Measurements from ENCODE around the gene LSM3. TPM values are rescaled to one million over a fixed set of nuclear protein-coding genes. Genes with fewer than 3 reads are reported as not detected.

Gene LSM3
- total RNA-seq, 1 experiment from 2014 or later = 17.4 TPM

DNA sequence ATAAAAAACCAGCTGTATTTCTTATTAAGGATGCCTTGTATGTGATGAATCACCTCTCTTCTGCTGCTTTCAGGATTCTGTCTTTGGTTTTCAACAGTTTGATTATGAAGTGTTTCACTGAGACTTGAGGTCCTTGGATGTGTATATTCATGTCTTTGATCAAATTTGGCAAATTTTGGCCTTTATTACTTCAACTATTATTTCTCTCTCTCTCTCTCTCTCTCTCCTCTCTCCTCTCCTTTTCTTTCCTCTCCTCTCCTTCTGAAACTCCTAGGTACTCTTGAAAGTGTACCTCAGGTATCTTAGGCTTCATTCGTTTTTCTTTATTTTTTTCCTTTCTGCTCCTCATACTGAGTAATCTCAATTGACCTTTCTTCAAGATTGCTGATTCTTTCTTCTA lies 43.3 kb downstream of the LSM3 start:
- CTCF ChIA-PET = interaction anchor here (1.4 kb wide), 1 partner anchor 18 kb away, joined by 6 read pairs; no protein-coding TSS in a partner anchor
- Histone ChIP-seq H3K9me2 (ENCODE audit: insufficient read depth) (no peaks in the 10 kb centered on the region), H3K4me1 (ENCODE audit: control insufficient read depth in 1 of 2, insufficient read depth in 2 of 2, low read length in 2 of 2) (no peaks in the 10 kb centered on the region), H4K20me1 (ENCODE audit: insufficient read depth) (no peaks in the 10 kb centered on the region), H3K27me3 (ENCODE audit: insufficient read depth, low read length) (no peaks in the 10 kb centered on the region), H3K4me2 (ENCODE audit: low read length) (no peak overlapping the region), H3K27ac (ENCODE audit: low read depth, low read length) (no peak overlapping the region), H3K36me3 (ENCODE audit: control insufficient read depth in 1 of 2, insufficient read depth in 2 of 2, low read length in 2 of 2) (no peaks in the 10 kb centered on the region), H3K79me2 (ENCODE audit: insufficient read depth, low read length) (no peaks in the 10 kb centered on the region), H3K9ac (ENCODE audit: low read length) (no peak overlapping the region), H2AFZ (ENCODE audit: low read depth, low read length, poor library complexity, severe bottlenecking) (no peak overlapping the region), H3K9me3 (ENCODE audit: control insufficient read depth in 1 of 2, insufficient read depth in 1 of 2, low read depth in 1 of 2, low read length in 2 of 2) (no peaks in the 10 kb centered on the region), H3K4me3 (replicated peaks in 1 of 2; ENCODE audit: low read depth in 1 of 2, low read length in 2 of 2) (no peak overlapping the region)
- no TSS peak for BruUV-seq (replicated peaks)
- intact Hi-C loops (cut with micrococcal nuclease) = no loop called here
- TF ChIP-seq EGR1 (IDR thresholded peaks at IDR 0.05; ENCODE audit: low read depth) (no peak), FOSL1 (IDR thresholded peaks at IDR 0.05; ENCODE audit: low read depth) (no peak), ELF1 (IDR thresholded peaks at IDR 0.05; ENCODE audit: borderline replicate concordance, low read depth) (no peak), YY1 (IDR thresholded peaks at IDR 0.05; ENCODE audit: extremely low read depth, insufficient replicate concordance, low read depth, low read length) (no peak), CBX3 (IDR thresholded peaks at IDR 0.05; ENCODE audit: low read depth) (no peak), POLR2AphosphoS5 (IDR thresholded peaks at IDR 0.05; ENCODE audit: low read depth, low read length) (no peak)
- RAD21 ChIA-PET (ENCODE audit: low non-redundant PET in 1 of 2, low total read pairs in 2 of 2, uncharacterized antibody in 2 of 2, unreplicated experiment in 2 of 2) = no interaction called here
- DNase-seq (ENCODE audit: low read depth, low spot score) (no peak), ATAC-seq (no peak)
- POLR2A ChIA-PET = no interaction called here

DNA sequence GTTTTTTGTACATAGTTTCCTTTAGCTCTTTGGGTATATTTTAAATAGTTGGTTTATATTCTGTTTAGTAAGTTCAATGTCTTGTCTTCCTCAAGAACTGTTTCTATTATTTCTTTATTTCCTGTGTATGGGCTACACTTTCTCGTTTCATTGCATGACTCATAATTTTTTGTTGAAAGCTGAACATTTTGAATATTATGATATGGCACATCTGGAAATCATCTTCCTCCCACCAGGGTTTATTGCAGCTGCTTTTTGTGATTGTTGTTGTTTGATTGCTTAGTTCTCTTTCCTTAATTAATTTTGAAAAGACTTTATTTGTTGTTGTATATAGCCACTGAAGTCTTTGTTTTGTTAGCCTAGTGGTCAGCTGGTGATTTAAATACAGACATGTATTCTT lies 43.8 kb downstream of the LSM3 start:
- no peak overlapping the region for H3K9ac ChIP-seq (ENCODE audit: low read length)
- H3K4me3 ChIP-seq (replicated peaks in 1 of 2; ENCODE audit: low read depth in 1 of 2, low read length in 2 of 2) = no peak overlapping the region
- no peak overlapping the region for H3K4me2 ChIP-seq (ENCODE audit: low read length)
- H3K9me2 ChIP-seq (ENCODE audit: insufficient read depth) = no peaks in the 10 kb centered on the region
- no peaks in the 10 kb centered on the region for H3K4me1 ChIP-seq (ENCODE audit: control insufficient read depth in 1 of 2, insufficient read depth in 2 of 2, low read length in 2 of 2)
- no TSS peak for BruUV-seq (replicated peaks)
- no peaks in the 10 kb centered on the region for H4K20me1 ChIP-seq (ENCODE audit: insufficient read depth)
- DNase-seq (ENCODE audit: low read depth, low spot score) (no peak), ATAC-seq (no peak)
- H3K79me2 ChIP-seq (ENCODE audit: insufficient read depth, low read length) = no peaks in the 10 kb centered on the region
- H3K9me3 ChIP-seq (ENCODE audit: control insufficient read depth in 1 of 2, insufficient read depth in 1 of 2, low read depth in 1 of 2, low read length in 2 of 2) = no peaks in the 10 kb centered on the region
- no peak for TF ChIP-seq JUND (IDR thresholded peaks at IDR 0.05)
- no peak for TF ChIP-seq RAD21 (IDR thresholded peaks at IDR 0.05; ENCODE audit: low read depth)
- no peak for TF ChIP-seq EGR1 (IDR thresholded peaks at IDR 0.05; ENCODE audit: low read depth)
- TF ChIP-seq FOSL1 (IDR thresholded peaks at IDR 0.05; ENCODE audit: low read depth) = no peak
- no peak for TF ChIP-seq TCF7L2 (IDR thresholded peaks at IDR 0.05; ENCODE audit: borderline replicate concordance, extremely low read depth, insufficient read depth, insufficient read length)
- TF ChIP-seq YY1 (IDR thresholded peaks at IDR 0.05; ENCODE audit: extremely low read depth, insufficient replicate concordance, low read depth, low read length) = no peak
- TF ChIP-seq ELF1 (IDR thresholded peaks at IDR 0.05; ENCODE audit: borderline replicate concordance, low read depth) = no peak
- TF ChIP-seq, protein P1, sequence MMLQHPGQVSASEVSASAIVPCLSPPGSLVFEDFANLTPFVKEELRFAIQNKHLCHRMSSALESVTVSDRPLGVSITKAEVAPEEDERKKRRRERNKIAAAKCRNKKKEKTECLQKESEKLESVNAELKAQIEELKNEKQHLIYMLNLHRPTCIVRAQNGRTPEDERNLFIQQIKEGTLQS (IDR thresholded peaks at IDR 0.05) = no peak
- TF ChIP-seq POLR2A (IDR thresholded peaks at IDR 0.05; ENCODE audit: borderline replicate concordance, extremely low read depth, insufficient read depth, insufficient read length) = no peak
- TF ChIP-seq ZFX (IDR thresholded peaks at IDR 0.05) = no peak
- TF ChIP-seq CEBPB (IDR thresholded peaks at IDR 0.05; ENCODE audit: low read depth) = no peak
- no peak overlapping the region for H3K27ac ChIP-seq (ENCODE audit: low read depth, low read length)
- ChIA-PET POLR2A (no interaction called here), RAD21 (ENCODE audit: low non-redundant PET in 1 of 2, low total read pairs in 2 of 2, uncharacterized antibody in 2 of 2, unreplicated experiment in 2 of 2) (no interaction called here), CTCF (interaction anchor here (1.4 kb wide), 1 partner anchor 19 kb away, joined by 6 read pairs; no protein-coding TSS in a partner anchor)
- H2AFZ ChIP-seq (ENCODE audit: low read depth, low read length, poor library complexity, severe bottlenecking) = no peak overlapping the region
- H3K27me3 ChIP-seq (ENCODE audit: insufficient read depth, low read length) = no peaks in the 10 kb centered on the region
- intact Hi-C loops (cut with micrococcal nuclease) = no loop called here
- no peaks in the 10 kb centered on the region for H3K36me3 ChIP-seq (ENCODE audit: control insufficient read depth in 1 of 2, insufficient read depth in 2 of 2, low read length in 2 of 2)

Measured in HCT116 (cell line).